ENCODE measurements around the gene CTPS1.
A peak's percentile ranks its signal among the peaks of the same experiment; 100 is the strongest.

The CTPS1 gene

GRCh38 chr1:40997096-40997495 is 17.6 kb downstream of the CTPS1 start:
- DNase-seq (ENCODE audit: low read depth), result no peak

DNA sequence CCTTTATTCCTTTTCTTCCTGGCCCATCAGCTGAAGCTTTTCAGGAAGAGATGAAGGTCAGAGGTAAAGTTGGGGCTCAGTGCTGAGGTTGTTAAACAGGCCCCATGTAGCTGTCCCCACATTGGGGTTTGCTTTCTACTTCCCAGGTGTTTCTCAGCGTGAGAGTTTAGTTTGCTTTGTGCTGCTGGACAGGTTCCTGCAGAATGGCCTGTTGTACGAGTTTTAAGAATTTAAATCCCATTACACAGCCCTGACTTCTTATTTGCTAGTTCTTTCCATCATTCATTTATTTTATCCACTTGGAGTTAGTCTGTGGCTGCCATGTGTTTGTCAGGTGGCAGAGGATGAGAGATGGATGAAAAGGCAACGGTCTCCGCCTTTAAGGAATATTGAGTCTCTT is 19.2 kb downstream of the CTPS1 start:
- DNase-seq (ENCODE audit: low read depth), result no peak

DNA sequence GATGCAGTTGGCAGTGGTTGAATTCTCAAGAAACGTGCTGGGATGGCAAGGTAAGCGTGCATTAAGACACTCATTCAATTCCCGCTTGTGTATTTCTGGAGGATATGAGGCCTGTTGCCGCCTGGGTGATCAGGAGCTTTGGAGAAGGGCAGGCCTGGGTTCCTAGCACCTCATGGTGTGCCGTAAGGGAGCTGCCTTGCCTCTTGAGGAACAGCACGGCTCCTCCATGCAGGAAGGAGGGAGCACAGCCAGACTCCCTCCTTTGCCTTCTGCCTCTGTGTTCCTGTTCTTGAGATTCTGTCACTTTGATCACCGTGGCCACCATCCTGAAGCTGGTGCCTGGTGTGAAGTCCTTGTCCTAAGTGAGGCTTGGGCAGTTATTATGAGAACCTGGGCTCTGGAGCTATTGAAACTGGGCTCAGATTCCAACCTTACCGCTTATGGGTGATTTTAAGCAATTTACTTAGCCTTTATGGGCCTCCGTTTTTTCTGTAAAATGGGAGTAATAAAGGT is 23.7 kb downstream of the CTPS1 start:
- no peak for DNase-seq (ENCODE audit: low read depth)

DNA sequence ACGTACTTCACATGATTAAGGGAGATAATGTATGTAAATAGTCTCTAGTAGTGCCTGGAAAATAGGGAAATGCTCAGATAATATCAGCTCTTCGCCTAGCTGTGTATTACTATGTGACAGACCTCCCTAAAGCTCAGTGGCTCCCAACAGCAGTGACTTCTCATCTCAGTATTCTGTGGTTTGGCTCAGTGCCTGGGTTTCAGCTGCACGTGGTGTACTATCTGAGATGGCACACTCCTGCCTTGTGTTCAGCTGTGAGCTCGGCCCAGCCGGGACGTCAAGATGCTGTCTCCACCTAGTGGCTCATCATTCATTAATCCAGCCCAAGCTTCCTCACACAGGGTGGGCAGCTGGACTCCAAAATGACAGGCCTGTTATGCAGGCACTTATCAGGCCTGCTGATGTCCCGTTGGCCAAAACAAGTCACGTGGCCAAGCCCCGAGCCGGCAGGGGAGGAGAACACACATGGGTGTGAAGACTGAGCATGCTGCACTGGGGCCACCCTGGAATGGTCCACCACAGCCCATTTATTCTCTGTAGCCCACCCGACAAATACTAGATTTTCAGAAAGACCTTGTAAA is 24.2 kb downstream of the CTPS1 start:
- DNase-seq (ENCODE audit: low read depth), result peak; percentile 98

- DNase-seq (ENCODE audit: low read depth), result no peak
These were observed 26.4 kb downstream of the CTPS1 start for GRCh38 chr1:41005876-41006275.

DNA sequence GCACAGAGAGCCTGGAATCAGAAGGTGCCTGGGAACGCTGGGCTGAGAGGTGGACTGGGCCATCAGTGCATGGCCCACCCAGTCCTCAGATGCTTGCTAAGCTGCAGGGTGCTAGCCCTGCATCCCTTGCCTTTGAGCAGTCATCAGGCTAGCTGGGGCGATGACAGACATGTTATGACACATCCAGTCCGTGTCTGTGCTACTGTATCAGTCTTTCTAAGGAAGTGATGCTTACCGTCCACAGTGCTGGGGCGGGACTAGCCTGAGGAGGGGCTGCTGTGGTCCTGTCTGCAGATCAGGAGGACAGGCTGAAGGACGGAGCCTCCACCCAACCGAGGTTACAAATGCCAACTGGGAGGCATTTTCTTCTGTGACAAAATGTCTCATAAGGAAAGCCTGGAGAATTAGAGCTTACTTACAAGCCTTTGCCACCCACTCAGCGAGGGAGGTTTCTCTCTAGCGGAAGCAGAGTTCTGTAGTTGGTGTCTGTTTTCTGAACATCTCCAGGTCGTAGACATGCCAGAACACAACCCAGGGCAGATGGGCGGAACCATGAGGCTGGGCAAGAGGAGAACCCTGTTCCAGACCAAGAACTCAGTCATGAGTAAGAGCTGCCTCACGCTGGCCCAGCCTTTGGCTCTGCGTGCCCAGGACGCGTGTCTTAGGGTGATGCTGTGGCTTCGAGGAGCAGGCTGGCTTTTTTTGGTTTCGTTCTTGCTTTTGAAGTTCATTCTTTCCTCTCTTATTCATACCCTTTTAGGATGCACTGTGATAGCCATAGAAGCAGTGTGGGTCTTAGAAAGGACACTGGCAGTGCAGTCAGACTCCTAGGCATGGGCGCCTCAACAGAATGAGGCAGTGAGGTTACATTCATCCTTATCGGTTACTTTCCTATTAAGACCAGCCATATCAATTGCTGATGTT is 27.7 kb downstream of the CTPS1 start:
- DNase-seq (ENCODE audit: low read depth), result no peak

- DNase-seq (ENCODE audit: low read depth), result no peak
These were observed 30.0 kb downstream of the CTPS1 start for GRCh38 chr1:41009466-41009865.

DNA sequence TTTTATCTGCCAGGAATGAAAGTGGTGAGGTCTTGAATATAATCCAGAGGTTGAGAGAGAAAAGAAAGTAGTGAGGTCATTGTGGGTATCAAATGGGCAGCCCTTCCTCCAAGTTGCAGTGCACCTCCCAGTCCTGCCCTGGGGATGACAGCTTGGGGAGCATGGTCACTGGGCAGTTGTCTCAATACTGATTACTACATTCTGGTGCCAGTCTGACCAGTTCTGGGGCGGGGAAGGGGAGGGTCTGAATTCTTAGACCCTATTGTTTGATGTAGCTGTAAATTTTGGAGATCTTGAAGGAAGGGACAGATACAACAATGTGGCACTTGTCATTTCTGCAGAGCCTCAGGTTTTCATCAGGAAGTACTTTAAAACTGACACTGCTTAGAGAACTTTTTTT is 30.8 kb downstream of the CTPS1 start:
- no peak for DNase-seq (ENCODE audit: low read depth)

DNA sequence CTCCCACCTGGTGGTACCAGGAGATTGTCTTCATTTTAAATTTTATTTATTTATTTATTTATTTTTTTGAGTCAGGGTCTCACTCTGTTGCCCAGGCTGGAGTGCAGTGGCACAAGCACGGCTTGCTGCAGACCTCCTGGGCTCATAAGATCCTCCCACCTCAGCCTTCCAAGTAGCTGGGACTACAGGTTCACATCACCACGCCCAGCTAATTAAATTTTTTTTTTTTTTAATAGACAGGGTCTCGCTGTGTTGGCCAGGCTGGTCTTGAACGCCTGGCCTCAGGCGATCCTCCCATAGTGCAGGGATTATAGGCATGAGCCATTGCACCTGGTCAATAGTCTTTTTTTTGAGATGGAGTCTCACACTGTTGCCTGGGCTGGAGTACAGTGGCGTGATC is 33.5 kb downstream of the CTPS1 start:
- no peak for DNase-seq (ENCODE audit: low read depth)

DNA sequence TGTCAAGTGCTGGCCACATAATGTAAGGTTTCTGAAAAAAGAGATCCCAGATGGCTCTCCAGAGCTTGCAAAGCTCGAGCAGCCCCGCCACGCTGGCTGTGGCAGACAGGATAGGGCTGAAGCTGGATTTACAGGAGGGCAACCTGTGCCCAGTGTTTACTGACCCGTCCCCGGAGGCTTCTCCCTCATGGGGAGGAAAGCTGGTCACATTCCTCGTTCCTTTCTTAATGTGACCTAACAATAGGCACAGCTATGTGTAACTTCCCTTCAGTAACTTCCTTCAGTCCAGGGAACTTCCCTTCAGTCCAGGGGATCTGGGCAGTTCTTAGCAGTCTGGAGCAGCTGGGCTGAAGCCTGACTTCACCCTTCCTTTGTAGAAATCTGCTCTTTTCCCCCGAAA is 34.3 kb downstream of the CTPS1 start:
- no peak for DNase-seq (ENCODE audit: low read depth)

- DNase-seq (ENCODE audit: low read depth), result no peak
These were observed 35.4 kb downstream of the CTPS1 start for GRCh38 chr1:41014871-41015270.

GRCh38 chr1:41015281-41015896 is 35.9 kb downstream of the CTPS1 start:
- no peak for DNase-seq (ENCODE audit: low read depth)

DNA sequence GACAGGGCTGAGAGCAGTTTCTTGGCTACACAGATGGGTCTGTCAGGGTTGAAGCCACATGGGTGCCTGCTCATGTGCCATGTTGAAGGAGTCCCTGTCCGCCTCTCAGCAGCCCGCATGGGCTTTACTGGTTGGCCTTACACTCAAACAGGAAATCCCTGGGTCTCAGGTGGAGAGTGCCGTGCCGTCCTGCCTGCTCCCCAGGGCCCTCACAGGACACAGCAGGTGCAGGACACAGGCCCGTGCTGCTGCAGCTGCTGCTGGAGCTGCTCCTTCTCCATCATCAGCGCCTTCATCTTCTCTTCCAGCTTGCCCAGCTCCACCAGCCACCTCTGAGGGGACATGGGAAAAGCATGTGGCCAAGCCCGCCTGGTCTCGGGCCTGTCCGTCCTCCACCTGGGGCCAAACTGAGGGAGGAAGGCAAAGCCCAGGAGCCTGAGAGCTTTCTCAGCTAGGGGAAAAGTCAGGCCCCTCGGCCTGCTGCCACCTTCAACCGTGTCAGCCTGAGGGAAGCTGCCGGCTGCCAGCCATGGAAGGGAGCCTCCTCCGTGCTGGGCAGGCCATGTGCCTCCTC is 36.5 kb downstream of the CTPS1 start:
- DNase-seq (ENCODE audit: low read depth), result no peak

- DNase-seq (ENCODE audit: low read depth), result no peak
These were observed 37.9 kb downstream of the CTPS1 start for GRCh38 chr1:41017141-41018017.

DNA sequence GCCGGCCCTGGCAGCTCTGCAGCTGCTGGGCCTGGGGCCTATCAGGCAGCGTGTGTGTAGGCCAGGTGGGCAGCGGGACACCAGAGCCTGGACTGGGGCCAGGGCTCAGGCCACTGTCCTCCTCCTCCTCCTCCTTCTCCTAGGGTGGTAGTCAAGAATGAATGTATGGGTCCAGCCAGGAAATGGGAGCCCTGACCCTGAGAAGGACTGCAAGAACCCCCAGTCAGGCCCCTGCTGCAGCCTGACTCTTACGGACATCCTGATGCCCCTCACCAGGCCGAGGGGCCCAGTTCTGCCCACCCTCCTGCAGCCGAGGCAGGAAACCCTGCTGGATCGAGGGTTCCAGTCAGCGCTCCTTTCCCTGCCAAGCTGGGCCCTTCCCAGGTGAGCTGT is 38.5 kb downstream of the CTPS1 start:
- no peak for DNase-seq (ENCODE audit: low read depth)

DNA sequence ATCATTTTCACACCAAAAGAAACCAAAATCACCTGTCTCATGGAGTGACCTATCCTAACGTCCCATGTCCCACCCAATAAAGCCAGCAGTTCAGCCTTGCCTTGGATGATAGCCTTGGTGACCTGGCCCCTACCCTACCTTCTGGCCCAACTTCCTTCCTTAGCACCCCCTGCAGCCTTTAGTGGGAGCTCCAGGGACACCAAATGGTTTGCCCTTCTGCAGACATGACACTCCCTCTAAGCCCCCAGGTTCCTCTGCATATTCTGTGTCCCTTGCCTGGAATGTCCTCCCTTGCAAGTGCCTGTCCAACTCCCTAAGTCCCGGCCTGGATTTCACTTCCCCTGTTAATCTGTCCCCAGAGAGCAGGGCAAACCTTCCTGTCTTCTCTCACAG is 39.9 kb downstream of the CTPS1 start:
- no peak for DNase-seq (ENCODE audit: low read depth)

- DNase-seq (ENCODE audit: low read depth), result no peak
These were observed 40.6 kb downstream of the CTPS1 start for GRCh38 chr1:41020109-41020576.

DNA sequence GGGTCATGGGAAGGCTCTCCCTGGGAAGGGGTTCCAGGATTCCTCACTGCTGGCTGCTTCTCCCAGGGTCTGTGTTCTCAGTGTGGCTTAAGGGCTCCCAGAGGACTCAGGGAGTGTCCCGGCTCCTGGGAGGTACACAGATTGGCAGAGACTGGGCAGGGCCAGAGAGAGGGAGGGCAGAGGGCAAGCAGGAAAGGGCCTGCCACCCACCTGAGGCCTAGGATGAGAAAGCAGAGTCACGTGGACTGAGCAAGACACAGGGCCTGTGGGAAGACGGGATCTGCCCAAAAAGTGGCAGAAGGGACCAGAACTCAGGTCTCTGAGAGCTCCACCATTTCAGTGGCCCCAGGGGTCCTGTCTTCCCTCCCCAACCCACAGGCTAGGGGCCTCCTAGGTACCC is 41.2 kb downstream of the CTPS1 start:
- DNase-seq (ENCODE audit: low read depth), result no peak

GRCh38 chr1:41021526-41022308 is 42.2 kb downstream of the CTPS1 start, which contains the start of gene SLFNL1:
Gene SLFNL1 (minus strand): TSS chr1:41021725. CDS start chr1:41020660, 1,065 bp downstream.
- DNase-seq (ENCODE audit: low read depth), result no peak

DNA sequence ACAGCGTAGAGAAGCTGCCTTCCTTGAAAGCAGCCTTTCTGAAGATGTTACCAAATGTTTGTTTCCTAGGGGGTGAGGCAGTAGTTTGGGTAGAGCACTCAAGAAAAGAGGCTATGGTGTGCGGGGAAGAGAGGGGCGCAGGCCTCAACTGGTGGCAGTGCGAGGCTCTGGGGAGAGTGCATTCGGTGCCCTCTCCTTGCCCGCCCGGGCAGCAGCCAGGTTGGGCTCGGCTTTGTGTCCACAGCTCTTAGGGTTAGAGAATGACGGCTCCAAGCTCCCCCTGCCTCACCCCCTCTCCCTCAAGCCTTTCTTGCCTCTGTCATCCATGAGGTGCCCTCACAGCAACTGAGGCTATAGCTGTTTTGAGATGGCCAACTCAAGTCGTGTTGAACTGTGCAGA is 42.9 kb downstream of the CTPS1 start:
- no peak for DNase-seq (ENCODE audit: low read depth)
